Heart right ventricle (tissue), 16 donors: ENCODE measurements around the gene GBGT1. TPM values are rescaled to one million over a fixed set of nuclear protein-coding genes. Genes with fewer than 3 reads are reported as not detected.

ENCODE experiments used
- ATAC-seq, 8 donors: fragments of 200-7000 bp; cut with Tn5 transposase; one replicate each; pipeline ENCODE4 v1.9.1; 2020; ENCODE audit warnings: mild to moderate bottlenecking in 8 of 8, moderate library complexity in 8 of 8, moderate number of reproducible peaks in 1 of 8
- DNase-seq, 2 donors: peaks; one replicate each; pipeline ENCODE4 v3.0.0-alpha.2; 2020
- H3K27ac ChIP-seq, 10 donors: fragments of 200-600 bp; sonication (generic) in 2 of 10; one replicate each; pipeline versions ENCODE4 v1.5.0 to v1.8.0; 2020 to 2022; ENCODE audit warnings: mild to moderate bottlenecking in 3 of 10
- H3K27me3 ChIP-seq, 7 donors: fragments of 200-600 bp; one replicate each; pipeline ENCODE4 v1.8.0; 2021 to 2022; ENCODE audit warnings: mild to moderate bottlenecking in 2 of 7
- H3K36me3 ChIP-seq, 9 donors: fragments of 200-600 bp; sonication (generic) in 1 of 9; one replicate each; pipeline versions ENCODE4 v1.5.0 to v1.8.0; 2020 to 2022; ENCODE audit warnings: mild to moderate bottlenecking in 2 of 9
- H3K4me1 ChIP-seq, 9 donors: fragments of 200-600 bp; sonication (generic) in 1 of 9; one replicate each; pipeline versions ENCODE4 v1.5.0 to v1.8.0; 2020 to 2022; ENCODE audit warnings: mild to moderate bottlenecking in 4 of 9
- H3K4me3 ChIP-seq, 10 donors: fragments of 200-600 bp; sonication (generic) in 2 of 10; one replicate each; pipeline versions ENCODE4 v1.5.0 to v1.8.0; 2020 to 2022; ENCODE audit warnings: mild to moderate bottlenecking in 7 of 10, moderate library complexity in 2 of 10
- H3K9me3 ChIP-seq, 11 donors: fragments of 200-600 bp in 10 of 11; sonication (generic) in 2 of 11; one replicate each; pipeline versions ENCODE4 v1.5.0 to v1.8.0; 2013 to 2022; ENCODE audit warnings: mild to moderate bottlenecking in 2 of 11, control low read depth in 1 of 11, moderate library complexity in 1 of 11
- CTCF ChIP-seq, 9 donors: fragments of 200-600 bp; sonication (generic) in 2 of 9; IDR thresholded peaks; one replicate each; pipeline versions ENCODE4 v1.5.0 to v1.8.0; 2021 to 2022; ENCODE audit warnings: antibody characterized with exemption in 9 of 9, mild to moderate bottlenecking in 5 of 9, moderate library complexity in 1 of 9
- WGBS, 2 donors: extraction: QIAGEN DNeasy Blood & Tissue Kit; methylation state at CpG; one replicate each; pipeline ENCODE4 v1.1.7; 2013; ENCODE audit warnings: inconsistent platforms in 1 of 2; 5-methylcytosine and 5-hydroxymethylcytosine counted together
- intact Hi-C, 10 donors: fragments of 100-400 bp; cut with DNase I; formaldehyde crosslinking; loops; one replicate each; pipeline versions ENCODE4 v1.11.1 to v1.14.2; 2022
- polyA plus RNA-seq, 2 donors: library from polyadenylated mRNA; stranded (reverse); fragments of 200-250 nt; gene quantifications; one replicate each; pipeline ENCODE4 v1.2.3, GENCODE V29; 2013
- total RNA-seq, 10 donors: library from RNA; stranded (reverse); fragmentation: NEBNext Ultra II Directional in 3 of 10; extraction: Animal tissue kit (Norgen Biotek cat#: 25700) in 3 of 10; gene quantifications; one replicate each; pipeline versions ENCODE4 v1.2.1 to v1.2.4, GENCODE V29; 2021 to 2023
- donor health status: Arrhythmogenic right ventricular cardiomyopathy.
- donor health status: ischemic (EF 13 %, LVEDD 7.1; RV severe dilation, severe dysfunction).
- donor health status: healthy with polysubstance abuse.
- donor health status: DM: no; HTN: yes; CAD: no.
- donor health status: DM: no; HTN: no; CAD: no.
- donor health status: ischemic (EF 25% LVEDD 6.9; RV normal size, moderate dysfunction).
- donor health status: ischemic (EF 25% LVEDD 5.7; RV mildly dilated, moderate dysfunction).
- donor health status: healthy.
- donor health status: DM: yes; HTN: yes; CAD: no.
- donor health status: Ischemic cardiomyopathy.
- donor health status: ischemic (EF 35%, LVEDD 5.7; RV mildly dilated, moderate dysfunction).
- donor health status: nonischemic (EF 11% LVEDD 7.7; RV severe dilation, severe dysfunction).
- donor health status: DM: yes; HTN: yes; CAD: no.
- donor health status: PGD.
- donor health status: ischemic (EF 29% LVEDD 5.4; RV normal size, mild dysfunction).
- donor health status: nonischemic (EF 23%, LVEDD 6.1; RV moderate dilation, normal function).

The GBGT1 gene
- total and polyA plus RNA-seq, 12 donors: 2.5 to 14.7 (median 6.6) TPM

GRCh38 chr9:133108794-133109641 is 54.7 kb downstream of the GBGT1 start:
- Histone ChIP-seq H3K4me3 (no peak overlapping the region), H3K9me3 (no peaks in the 10 kb centered on the region), H3K27ac (no peak overlapping the region), H3K36me3 (peaks cover 5 to 81% (median 51%) of the 10 kb centered on the region in 9 donors), H3K4me1 (peaks cover 17 to 28% (median 21%) of the 10 kb centered on the region in 9 donors), H3K27me3 (no peaks in the 10 kb centered on the region)
- DNase-seq: no peak
- 93 to 97% methylated on average over 19 of the region's 19 CpGs for WGBS, 2 donors
- TF ChIP-seq CTCF (IDR thresholded peaks at IDR 0.05): no peak
- no peak for ATAC-seq
- intact Hi-C loops: loop anchor here in 1 of 10 donors (10.0 kb wide), 1 partner anchor 64 kb away; no protein-coding TSS in a partner anchor

GRCh38 chr9:133107961-133108793 is 55.5 kb downstream of the GBGT1 start:
- TF ChIP-seq CTCF (IDR thresholded peaks at IDR 0.05): no peak
- intact Hi-C loops: loop anchor here in 1 of 10 donors (10.0 kb wide), 1 partner anchor 63 kb away; no protein-coding TSS in a partner anchor
- Histone ChIP-seq H3K27ac (no peak overlapping the region), H3K36me3 (peaks cover 5 to 90% (median 51%) of the 10 kb centered on the region in 9 donors), H3K4me1 (peaks cover 9 to 26% (median 14%) of the 10 kb centered on the region in 9 donors), H3K4me3 (no peak overlapping the region), H3K9me3 (no peaks in the 10 kb centered on the region), H3K27me3 (no peaks in the 10 kb centered on the region)
- DNase-seq (no peak), ATAC-seq (no peak)
- WGBS, 2 donors: 92 to 97% methylated on average over 18 of the region's 18 CpGs

GRCh38 chr9:133107245-133107722 is 56.4 kb downstream of the GBGT1 start:
- no peaks in the 10 kb centered on the region for H3K27me3 ChIP-seq
- TF ChIP-seq CTCF (IDR thresholded peaks at IDR 0.05): no peak
- H3K36me3 ChIP-seq: peaks cover 5 to 98% (median 59%) of the 10 kb centered on the region in 9 donors
- no peak for ATAC-seq
- 91 to 95% methylated on average over 13 of the region's 13 CpGs for WGBS, 2 donors
- DNase-seq: no peak
- H3K4me3 ChIP-seq: no peak overlapping the region
- H3K4me1 ChIP-seq: peaks cover 0 to 17% (median 5%) of the 10 kb centered on the region in 9 donors
- no peak overlapping the region for H3K27ac ChIP-seq
- intact Hi-C loops: loop anchor here in 1 of 10 donors (10.0 kb wide), 1 partner anchor 62 kb away; no protein-coding TSS in a partner anchor
- H3K9me3 ChIP-seq: no peaks in the 10 kb centered on the region
